ENCODE measurements around the gene MRPL24. TPM values are rescaled to one million over a fixed set of nuclear protein-coding genes. Genes with fewer than 3 reads are reported as not detected.

Gene MRPL24
- total and polyA plus RNA-seq, 2 of the 13 experiments (the other 11 are each of a cell fraction or from before 2014, with no cell fraction given) = 38.1 to 42.9 TPM

- TF ChIP-seq GMEB1 (CRISPR knock-in tag; IDR thresholded peaks at IDR 0.05; ENCODE audit: borderline replicate concordance) (no peak), MZF1 (CRISPR knock-in tag; IDR thresholded peaks at IDR 0.05; ENCODE audit: borderline replicate concordance) (no peak), NBN (conservative IDR thresholded peaks at IDR 0.05) (no peak), ZKSCAN5 (CRISPR knock-in tag; IDR thresholded peaks at IDR 0.05) (no peak), ELF3 (CRISPR knock-in tag; IDR thresholded peaks at IDR 0.05) (peak; percentile 34; the same call in 1 of the 2 replicates), ZNF543 (CRISPR knock-in tag; IDR thresholded peaks at IDR 0.05) (no peak), TBX2 (CRISPR knock-in tag; IDR thresholded peaks at IDR 0.05; ENCODE audit: borderline replicate concordance) (peak; percentile 21; the same call in 1 of the 2 replicates), HNF1B (CRISPR knock-in tag; IDR thresholded peaks at IDR 0.05) (no peak), ZBTB7A (CRISPR knock-in tag; IDR thresholded peaks at IDR 0.05) (peak; percentile 52; the same call in 1 of the 2 replicates), BATF2 (CRISPR knock-in tag; IDR thresholded peaks at IDR 0.05) (no peak), JUND (CRISPR knock-in tag; IDR thresholded peaks at IDR 0.05) (peak; percentile 61; the same call in 1 of the 2 replicates), KDM5A (IDR thresholded peaks at IDR 0.05; ENCODE audit: borderline replicate concordance, low read length) (peak; percentile 27; the same call in 1 of the 2 replicates), RFX1 (IDR thresholded peaks at IDR 0.05) (peak; percentile 81), ZKSCAN1 (IDR thresholded peaks at IDR 0.05; ENCODE audit: low read length) (no peak), ZSCAN29 (CRISPR knock-in tag; conservative IDR thresholded peaks at IDR 0.05) (no peak), DZIP1 (CRISPR knock-in tag; IDR thresholded peaks at IDR 0.05) (no peak), MIER3 (CRISPR knock-in tag; IDR thresholded peaks at IDR 0.05; ENCODE audit: borderline replicate concordance) (no peak), ZNF772 (CRISPR knock-in tag; IDR thresholded peaks at IDR 0.05) (0 out of 2 replicates have a peak, but pooled peaks have one; percentile 45), FIP1L1 (IDR thresholded peaks at IDR 0.05; ENCODE audit: borderline replicate concordance, insufficient read depth, low read depth, low read length) (no peak), CBX2 (IDR thresholded peaks at IDR 0.05; ENCODE audit: low read depth, low read length) (no peak), CBX2 (CRISPR knock-in tag; IDR thresholded peaks at IDR 0.05; ENCODE audit: low read depth) (no peak), SOX13 (IDR thresholded peaks at IDR 0.05) (no peak), SOX13 (CRISPR knock-in tag; conservative IDR thresholded peaks at IDR 0.05 in 1 of 2, IDR thresholded peaks at IDR 0.05 in 1 of 2) (0 out of 4 replicates have a peak, but pooled peaks of 1 of the 2 experiments have one; percentile 50)
These were observed 6.1 kb upstream of the MRPL24 start (continued) for GRCh38 chr1:156746728-156747631.

Measured in HepG2 (cell line).